CD4-positive, CD25-positive, alpha-beta regulatory T cell (primary cell): Measurements from ENCODE around the gene MARVELD1. TPM values are rescaled to one million over a fixed set of nuclear protein-coding genes. Genes with fewer than 3 reads are reported as not detected.

Source experiments
- polyA plus RNA-seq, 4 donors: library from polyadenylated mRNA; unstranded; fragments of 300-500 nt; fragmentation: Illumina TruSeq; gene quantifications; one replicate each; pipeline ENCODE4 v1.2.3, GENCODE V29; 2021
- total RNA-seq: library from RNA; stranded (reverse); gene quantifications from one replicate; pipeline ENCODE4 v1.2.3, GENCODE V29; 2022

Gene MARVELD1
- total and polyA plus RNA-seq, 5 donors from 2014 or later, result 0.62 TPM; not detected in 4

Other genes starting within 250 kb of the MARVELD1 start
- 59.6 TPM for gene MMS19, start 215.3 kb upstream of the MARVELD1 start, total RNA-seq
- 10 to 100 TPM; 26.7 to 44.5 (median 34.8) TPM for gene MMS19, start 215.3 kb upstream of the MARVELD1 start, polyA plus RNA-seq
- 1.4 TPM for gene UBTD1, start 214.8 kb upstream of the MARVELD1 start, total RNA-seq
- gene UBTD1, start 214.8 kb upstream of the MARVELD1 start, polyA plus RNA-seq, result 1 to 10 TPM in 3 of 4 donors, under 1 TPM in 1; 0.22 to 2.2 (median 2.0) TPM
- gene ANKRD2, start 141.0 kb upstream of the MARVELD1 start, total RNA-seq, result not detected
- gene ANKRD2, start 141.0 kb upstream of the MARVELD1 start, polyA plus RNA-seq, result not detected
- not detected for gene HOGA1, start 129.3 kb upstream of the MARVELD1 start, total RNA-seq
- gene HOGA1, start 129.3 kb upstream of the MARVELD1 start, polyA plus RNA-seq, result not detected
- gene C10orf62, start 124.0 kb upstream of the MARVELD1 start, total RNA-seq, result not detected
- not detected for gene C10orf62, start 124.0 kb upstream of the MARVELD1 start, polyA plus RNA-seq
- gene MORN4, start 80.2 kb upstream of the MARVELD1 start, total RNA-seq, result 0.44 TPM
- 1 to 10 TPM; 1.5 to 3.1 (median 2.2) TPM for gene MORN4, start 80.2 kb upstream of the MARVELD1 start, polyA plus RNA-seq
- gene PI4K2A, start 73.1 kb upstream of the MARVELD1 start, total RNA-seq, result 28.3 TPM
- 10 to 100 TPM in 2 of 4 donors, 1 to 10 TPM in 2; 7.9 to 11.7 (median 9.7) TPM for gene PI4K2A, start 73.1 kb upstream of the MARVELD1 start, polyA plus RNA-seq
- 11.1 TPM for gene AVPI1, start 26.5 kb upstream of the MARVELD1 start, total RNA-seq
- 1 to 10 TPM; 1.9 to 3.2 (median 2.9) TPM for gene AVPI1, start 26.5 kb upstream of the MARVELD1 start, polyA plus RNA-seq
- 86.9 TPM for gene ZFYVE27, start 23.4 kb downstream of the MARVELD1 start, total RNA-seq
- 10 to 100 TPM; 22.4 to 46.4 (median 42.6) TPM for gene ZFYVE27, start 23.4 kb downstream of the MARVELD1 start, polyA plus RNA-seq
- not detected for gene SFRP5, start 58.3 kb downstream of the MARVELD1 start, total RNA-seq
- under 1 TPM in 3 of 4 donors, not detected in 1; 0.34 to 0.93 (median 0.43) TPM for gene SFRP5, start 58.3 kb downstream of the MARVELD1 start, polyA plus RNA-seq
- 14.1 TPM for gene GOLGA7B, start 136.1 kb downstream of the MARVELD1 start, total RNA-seq
- gene GOLGA7B, start 136.1 kb downstream of the MARVELD1 start, polyA plus RNA-seq, result 1 to 10 TPM in 3 of 4 donors, under 1 TPM in 1; 0.84 to 1.3 (median 1.3) TPM